Large intestine (tissue), 3 donors: ENCODE measurements around the gene ACADSB. TPM values are rescaled to one million over a fixed set of nuclear protein-coding genes. Genes with fewer than 3 reads are reported as not detected.

Experiments
- DNase-seq, 2 donors: peaks; one replicate each; pipeline versions ENCODE4 v3.0.0 to v3.0.0-alpha.2; 2013
- H3K27ac ChIP-seq: one replicate; pipeline ENCODE4 v1.5.1; 2013; ENCODE audit warnings: low read length
- H3K27me3 ChIP-seq: 2 replicates; pipeline ENCODE4 v1.6.1; 2013; ENCODE audit warnings: low read length; ENCODE audit not compliant: control insufficient read depth, insufficient read depth
- H3K36me3 ChIP-seq: 2 replicates; pipeline ENCODE4 v1.6.1; 2013; ENCODE audit warnings: low read length; ENCODE audit not compliant: control insufficient read depth, insufficient read depth
- H3K4me1 ChIP-seq: one replicate; pipeline ENCODE4 v1.6.1; 2013; ENCODE audit warnings: low read length; ENCODE audit not compliant: control insufficient read depth, insufficient read depth
- H3K4me3 ChIP-seq: one replicate; pipeline ENCODE4 v1.5.1; 2013; ENCODE audit warnings: low read length
- H3K9me3 ChIP-seq: one replicate; pipeline ENCODE4 v1.6.1; 2013; ENCODE audit warnings: mild to moderate bottlenecking, low read depth, low read length, moderate library complexity; ENCODE audit not compliant: control insufficient read depth
- WGBS: methylation state at CpG from one replicate; pipeline ENCODE4 v1.1.5; 2013; ENCODE audit warnings: low lambda C conversion rate; ENCODE audit not compliant: insufficient coverage; 5-methylcytosine and 5-hydroxymethylcytosine counted together
- polyA plus RNA-seq: library from polyadenylated mRNA; unstranded; fragments of 120-200 nt; gene quantifications from one replicate; pipeline ENCODE4 v1.2.1, GENCODE V29; 2013

The ACADSB gene
- polyA plus RNA-seq, 1 donor: 19.6 TPM

- Histone ChIP-seq H3K27ac (no peak overlapping the region), H3K36me3 (peaks cover 20% of the 10 kb centered on the region), H3K4me1 (no peaks in the 10 kb centered on the region), H3K9me3 (no peaks in the 10 kb centered on the region), H3K27me3 (no peaks in the 10 kb centered on the region), H3K4me3 (no peak overlapping the region)
- no CpG with 5 or more reads among the region's 2 CpGs for WGBS
- no peak for DNase-seq
These were observed 24.1 kb upstream of the ACADSB start for GRCh38 chr10:122984708-122985107.

DNA sequence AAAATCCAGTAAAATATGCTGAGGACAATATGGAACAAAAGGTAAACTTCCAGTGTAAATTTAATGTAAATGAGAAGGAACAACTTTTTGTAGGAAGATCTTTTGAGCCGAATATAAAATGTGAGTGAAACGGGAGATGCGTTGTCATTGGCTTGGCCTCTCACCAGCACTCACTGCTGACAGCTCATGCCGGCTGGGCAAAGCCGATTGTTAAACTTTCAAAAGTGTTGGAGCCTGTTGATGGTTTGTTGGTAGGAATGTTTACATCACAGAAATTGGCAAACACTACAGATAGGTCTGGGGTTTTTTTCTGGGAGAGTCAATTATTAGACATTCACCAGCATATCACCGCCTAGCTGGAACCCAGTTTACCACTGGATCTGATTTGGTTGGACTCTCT lies 22.5 kb upstream of the ACADSB start:
- Histone ChIP-seq H3K4me1 (no peaks in the 10 kb centered on the region), H3K27ac (no peak overlapping the region), H3K36me3 (peaks cover 20% of the 10 kb centered on the region), H3K9me3 (no peaks in the 10 kb centered on the region), H3K27me3 (no peaks in the 10 kb centered on the region), H3K4me3 (no peak overlapping the region)
- no peak for DNase-seq
- 90% methylated on average over 3 of the region's 6 CpGs for WGBS

GRCh38 chr10:122988501-122988900 lies 20.3 kb upstream of the ACADSB start:
- no CpG with 5 or more reads among the region's 2 CpGs for WGBS
- H3K4me3 ChIP-seq: no peak overlapping the region
- DNase-seq: no peak
- H3K27me3 ChIP-seq: no peaks in the 10 kb centered on the region
- H3K9me3 ChIP-seq: no peaks in the 10 kb centered on the region
- peaks cover 20% of the 10 kb centered on the region for H3K36me3 ChIP-seq
- H3K4me1 ChIP-seq: no peaks in the 10 kb centered on the region
- no peak overlapping the region for H3K27ac ChIP-seq

DNA sequence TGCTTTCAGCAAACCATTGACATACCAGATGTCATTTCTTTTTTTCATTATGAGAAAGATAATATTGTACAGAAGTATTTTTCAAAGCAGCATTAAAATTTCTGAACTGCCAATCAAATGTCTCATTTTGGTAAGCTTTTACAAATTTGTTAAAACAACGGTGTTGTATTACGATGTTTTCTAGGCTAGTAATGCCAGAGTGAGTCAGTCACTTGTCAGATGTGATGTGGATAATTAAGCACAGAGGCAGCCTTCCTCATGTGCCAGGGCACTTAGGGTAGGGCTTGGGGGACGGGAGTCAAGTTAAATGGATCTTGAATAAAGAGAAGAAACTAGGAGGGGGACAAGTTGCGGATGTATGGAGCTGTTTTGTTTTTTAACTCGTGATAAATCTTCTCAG lies 18.5 kb upstream of the ACADSB start:
- H3K4me1 ChIP-seq: no peaks in the 10 kb centered on the region
- H3K36me3 ChIP-seq: peaks cover 17% of the 10 kb centered on the region
- no peak overlapping the region for H3K4me3 ChIP-seq
- 100% methylated on average over 4 of the region's 5 CpGs for WGBS
- H3K27ac ChIP-seq: no peak overlapping the region
- DNase-seq: no peak
- no peaks in the 10 kb centered on the region for H3K9me3 ChIP-seq
- H3K27me3 ChIP-seq: no peaks in the 10 kb centered on the region

DNA sequence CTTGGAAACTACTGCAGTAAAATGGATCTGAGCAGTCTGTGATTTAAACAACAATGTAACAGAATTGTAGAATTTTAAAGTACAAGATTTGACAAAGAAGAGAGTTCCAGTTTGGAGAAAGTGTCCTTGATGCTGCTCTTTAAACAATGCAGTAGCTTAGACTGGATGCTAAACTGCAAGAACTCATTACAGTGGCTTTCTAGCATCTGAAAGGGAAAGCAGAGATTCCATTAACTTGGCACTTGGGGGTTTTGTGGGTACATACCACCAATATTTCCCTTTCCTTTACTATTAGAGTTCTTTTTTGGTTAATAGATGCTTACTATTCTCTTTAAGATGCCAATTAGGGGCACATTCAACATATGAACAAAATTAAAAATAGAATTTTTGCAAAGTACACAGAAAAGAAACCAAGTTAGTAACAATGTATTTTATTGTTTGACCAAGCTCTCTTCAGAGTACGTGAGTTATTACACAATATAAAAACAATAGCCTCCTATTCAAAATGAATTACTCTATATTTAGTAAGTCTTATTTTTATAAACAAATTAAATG lies 16.7 kb upstream of the ACADSB start:
- H3K9me3 ChIP-seq: no peaks in the 10 kb centered on the region
- H3K27me3 ChIP-seq: no peaks in the 10 kb centered on the region
- peaks cover 27% of the 10 kb centered on the region for H3K36me3 ChIP-seq
- H3K4me3 ChIP-seq: no peak overlapping the region
- 89% methylated on average over 1 of the region's 1 CpG for WGBS
- H3K27ac ChIP-seq: no peak overlapping the region
- no peak for DNase-seq
- H3K4me1 ChIP-seq: no peaks in the 10 kb centered on the region

- WGBS: no CpG with 5 or more reads among the region's 6 CpGs
- no peak for DNase-seq
- H3K4me3 ChIP-seq: no peak overlapping the region
- no peak overlapping the region for H3K27ac ChIP-seq
- no peaks in the 10 kb centered on the region for H3K4me1 ChIP-seq
- peaks cover 36% of the 10 kb centered on the region for H3K36me3 ChIP-seq
- no peaks in the 10 kb centered on the region for H3K27me3 ChIP-seq
- H3K9me3 ChIP-seq: no peaks in the 10 kb centered on the region
These were observed 14.9 kb upstream of the ACADSB start for GRCh38 chr10:122993797-122994336.

DNA sequence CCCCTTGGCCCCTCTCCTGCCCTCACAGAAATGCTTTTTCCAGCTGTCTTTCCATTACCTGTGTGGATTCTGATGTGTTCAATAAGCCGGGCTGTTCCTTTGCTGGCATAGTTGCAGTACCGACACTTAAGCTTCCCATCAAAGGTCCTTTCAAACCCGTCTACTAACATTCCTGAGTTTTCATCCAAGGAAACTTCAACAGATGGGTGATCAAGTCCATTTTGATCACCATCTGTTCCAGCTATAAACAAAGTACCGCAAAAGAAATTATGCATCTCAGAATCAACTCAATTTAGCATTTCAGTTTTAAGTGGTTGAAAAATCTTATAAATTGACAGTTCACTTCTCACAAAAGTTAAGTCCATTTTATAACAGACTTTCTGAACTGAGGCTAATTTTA lies 12.9 kb upstream of the ACADSB start:
- Histone ChIP-seq H3K27me3 (no peaks in the 10 kb centered on the region), H3K36me3 (peaks cover 38% of the 10 kb centered on the region), H3K4me1 (no peaks in the 10 kb centered on the region), H3K4me3 (no peak overlapping the region), H3K27ac (no peak overlapping the region), H3K9me3 (no peaks in the 10 kb centered on the region)
- DNase-seq: no peak
- 93% methylated on average over 2 of the region's 4 CpGs for WGBS

GRCh38 chr10:122997864-122998263 lies 10.9 kb upstream of the ACADSB start:
- Histone ChIP-seq H3K4me1 (no peaks in the 10 kb centered on the region), H3K27me3 (no peaks in the 10 kb centered on the region), H3K4me3 (no peak overlapping the region), H3K27ac (no peak overlapping the region), H3K36me3 (peaks cover 36% of the 10 kb centered on the region), H3K9me3 (no peaks in the 10 kb centered on the region)
- DNase-seq: no peak
- WGBS: 80% methylated on average over 1 of the region's 3 CpGs

- DNase-seq: no peak
- Histone ChIP-seq H3K27ac (no peak overlapping the region), H3K36me3 (peaks cover 36% of the 10 kb centered on the region), H3K27me3 (no peaks in the 10 kb centered on the region), H3K4me3 (no peak overlapping the region), H3K9me3 (no peaks in the 10 kb centered on the region), H3K4me1 (no peaks in the 10 kb centered on the region)
- WGBS: 94% methylated on average over 2 of the region's 6 CpGs
These were observed 10.4 kb upstream of the ACADSB start for GRCh38 chr10:122998360-122998917.

GRCh38 chr10:122998934-122999333 lies 9.9 kb upstream of the ACADSB start:
- 100% methylated on average over 1 of the region's 3 CpGs for WGBS
- no peaks in the 10 kb centered on the region for H3K27me3 ChIP-seq
- DNase-seq: no peak

DNA sequence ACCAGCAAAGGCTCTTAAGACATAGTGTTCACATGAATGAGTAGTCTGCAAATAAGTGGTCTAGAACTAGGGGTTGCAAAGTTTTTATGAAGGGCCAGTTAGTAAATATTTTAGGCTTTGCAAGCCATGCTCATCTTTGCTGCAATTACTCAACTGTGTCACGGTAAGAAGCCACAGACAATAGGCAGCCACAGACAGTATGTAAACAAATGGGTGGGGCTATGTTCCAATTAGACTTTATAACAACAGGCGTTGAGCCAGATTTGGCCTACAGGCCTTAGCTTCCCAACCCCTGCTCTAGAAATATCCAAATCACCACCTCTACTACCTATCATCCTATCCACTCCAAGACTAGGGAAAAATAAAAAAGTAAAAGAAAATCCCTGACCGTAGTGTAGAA lies 9.5 kb upstream of the ACADSB start:
- no peaks in the 10 kb centered on the region for H3K4me1 ChIP-seq
- peaks cover 29% of the 10 kb centered on the region for H3K36me3 ChIP-seq
- no peak overlapping the region for H3K27ac ChIP-seq
- H3K9me3 ChIP-seq: no peaks in the 10 kb centered on the region
- DNase-seq: no peak
- 60% methylated on average over 1 of the region's 3 CpGs for WGBS
- no peak overlapping the region for H3K4me3 ChIP-seq
- no peaks in the 10 kb centered on the region for H3K27me3 ChIP-seq

More at GRCh38 chr10:122998934-122999333, 9.9 kb upstream of the ACADSB start:
- Histone ChIP-seq H3K9me3 (no peaks in the 10 kb centered on the region), H3K27ac (no peak overlapping the region), H3K4me3 (no peak overlapping the region), H3K4me1 (no peaks in the 10 kb centered on the region), H3K36me3 (peaks cover 33% of the 10 kb centered on the region)
